IMR-90 (cell line): ENCODE data around the gene ZNF700. TPM values are rescaled to one million over a fixed set of nuclear protein-coding genes. Genes with fewer than 3 reads are reported as not detected.

Experiments
- ATAC-seq: fragments of 200-7000 bp; cut with Tn5 transposase; 2 replicates; pipeline ENCODE4 v1.9.1; 2020; ENCODE audit warnings: low read depth, mild to moderate bottlenecking, moderate library complexity
- BruUV-seq: library from RNA; stranded (reverse); fragments of 400-500 nt; replicated peaks from 2 replicates; lab custom pipeline; 2021; lab: Mats Ljungman, UMichigan
- CTCF ChIA-PET: fragments of 300-600 bp; formaldehyde crosslinking; extraction: SDS; loops from one replicate; lab custom pipeline; 2021; ENCODE audit warnings: antibody characterized with exemption; lab: Yijun Ruan, JAX
- POLR2A ChIA-PET: fragments of 300-600 bp; sonication (Branson Sonifier 250); formaldehyde crosslinking; loops from one replicate; lab custom pipeline; 2022; ENCODE audit warnings: antibody characterized with exemption; ENCODE audit not compliant: unreplicated experiment; lab: Charles Lee
- DNase-seq: peaks from one replicate; pipeline ENCODE4 v3.0.0; 2013
- H2AFZ ChIP-seq: replicated peaks from 2 replicates; pipeline ENCODE3; 2013; ENCODE audit warnings: low read length, mild to moderate bottlenecking; ENCODE audit not compliant: poor library complexity
- H2AK5ac ChIP-seq: 2 replicates; pipeline ENCODE4 v1.6.1; 2013; ENCODE audit warnings: low read depth, low read length, inconsistent platforms
- H2AK9ac ChIP-seq: replicated peaks from 2 replicates; pipeline ENCODE3; 2013; ENCODE audit warnings: mild to moderate bottlenecking, low read depth, low read length, moderate library complexity; ENCODE audit not compliant: poor library complexity
- H2BK120ac ChIP-seq: 2 replicates; pipeline ENCODE4 v1.6.1; 2013; ENCODE audit warnings: low read depth, low read length, inconsistent platforms
- H2BK15ac ChIP-seq: 3 replicates; pipeline ENCODE4 v1.6.1; 2013; ENCODE audit warnings: low read depth, low read length, inconsistent platforms
- H2BK20ac ChIP-seq: 2 replicates; pipeline ENCODE4 v1.6.1; 2013; ENCODE audit warnings: low read depth, mild to moderate bottlenecking, inconsistent platforms, low read length, moderate library complexity
- H2BK5ac ChIP-seq: 2 replicates; pipeline ENCODE4 v1.6.1; 2013; ENCODE audit warnings: mild to moderate bottlenecking, low read depth, low read length, inconsistent platforms; ENCODE audit not compliant: poor library complexity, severe bottlenecking
- H3K14ac ChIP-seq: replicated peaks from 2 replicates; pipeline ENCODE4 v1.6.1; 2013; ENCODE audit warnings: low read depth, low read length, inconsistent platforms
- H3K18ac ChIP-seq: 2 replicates; pipeline ENCODE4 v1.6.1; 2013; ENCODE audit warnings: low read depth, low read length, control low read depth
- H3K23ac ChIP-seq: 2 replicates; pipeline ENCODE4 v1.6.1; 2013; ENCODE audit warnings: low read depth, low read length, inconsistent platforms
- H3K27ac ChIP-seq: 2 replicates; pipeline ENCODE4 v1.5.1; 2013; ENCODE audit warnings: mild to moderate bottlenecking, control low read depth, low read length; ENCODE audit not compliant: insufficient read depth
- H3K27me3 ChIP-seq: 2 replicates; pipeline ENCODE4 v1.6.1; 2013; ENCODE audit warnings: low read length; ENCODE audit not compliant: control insufficient read depth, insufficient read depth
- H3K36me3 ChIP-seq: 2 replicates; pipeline ENCODE4 v1.6.1; 2013; ENCODE audit warnings: low read length, mixed read lengths; ENCODE audit not compliant: control insufficient read depth, insufficient read depth
- H3K4ac ChIP-seq: 2 replicates; pipeline ENCODE4 v1.6.1; 2013; ENCODE audit warnings: low read depth, low read length, inconsistent platforms
- H3K4me1 ChIP-seq: 2 replicates; pipeline ENCODE4 v1.6.1; 2013; ENCODE audit warnings: low read length, mixed read lengths; ENCODE audit not compliant: control insufficient read depth, insufficient read depth
- H3K4me2 ChIP-seq: 2 replicates; pipeline ENCODE4 v1.6.1; 2013; ENCODE audit warnings: low read depth, mild to moderate bottlenecking, control low read depth, low read length, moderate library complexity
- H3K4me3 ChIP-seq: 2 replicates; pipeline ENCODE4 v1.5.1; 2013; ENCODE audit warnings: low read depth, mild to moderate bottlenecking, control low read depth, low read length, moderate library complexity; ENCODE audit not compliant: insufficient read depth
- H3K56ac ChIP-seq: 2 replicates; pipeline ENCODE4 v1.6.1; 2013; ENCODE audit warnings: low read length, inconsistent platforms; ENCODE audit not compliant: insufficient read depth; ENCODE audit errors: extremely low read depth
- H3K79me1 ChIP-seq, 2 experiments: 2 replicates each; pipeline ENCODE4 v1.6.1; 2013; ENCODE audit warnings: low read length in 2 of 2, inconsistent platforms in 1 of 2, low read depth in 1 of 2
- H3K9ac ChIP-seq: 2 replicates; pipeline ENCODE4 v1.6.1; 2013; ENCODE audit warnings: low read depth, low read length, control low read depth
- H3K9me1 ChIP-seq: 2 replicates; pipeline ENCODE4 v1.6.1; 2013; ENCODE audit warnings: low read length, inconsistent platforms; ENCODE audit not compliant: insufficient read depth
- H3K9me3 ChIP-seq: 2 replicates; pipeline ENCODE4 v1.6.1; 2013; ENCODE audit warnings: low read length; ENCODE audit not compliant: control insufficient read depth, insufficient read depth
- H4K20me1 ChIP-seq: 2 replicates; pipeline ENCODE4 v1.6.1; 2013; ENCODE audit warnings: low read length, inconsistent platforms; ENCODE audit not compliant: insufficient read depth
- H4K5ac ChIP-seq: 2 replicates; pipeline ENCODE4 v1.6.1; 2013; ENCODE audit warnings: mild to moderate bottlenecking, low read depth, low read length, control low read depth
- H4K8ac ChIP-seq, 2 experiments: 2 replicates each; pipeline ENCODE4 v1.6.1; 2013; ENCODE audit warnings: low read depth in 2 of 2, low read length in 2 of 2, control low read depth in 1 of 2, inconsistent platforms in 1 of 2
- H4K91ac ChIP-seq: 2 replicates; pipeline ENCODE4 v1.6.1; 2013; ENCODE audit warnings: low read depth, low read length, inconsistent platforms; ENCODE audit not compliant: insufficient read depth
- FOS ChIP-seq: fragments of 150-350 bp; IDR thresholded peaks from 2 replicates; pipeline ENCODE4 v1.6.1; 2016; ENCODE audit warnings: low read depth, low read length
- MAFK ChIP-seq: IDR thresholded peaks from 2 replicates; pipeline ENCODE4 v1.6.1; 2012; ENCODE audit warnings: low read depth, low read length, improper control_type of control experiment
- MAZ ChIP-seq: IDR thresholded peaks from 2 replicates; pipeline ENCODE4 v1.6.1; 2012; ENCODE audit warnings: low read depth, mild to moderate bottlenecking, low read length, improper control_type of control experiment, moderate library complexity, borderline replicate concordance
- MXI1 ChIP-seq: IDR thresholded peaks from 2 replicates; pipeline ENCODE4 v1.6.1; 2012; ENCODE audit warnings: low read depth, mild to moderate bottlenecking, low read length, moderate library complexity, borderline replicate concordance
- NFE2L2 ChIP-seq: fragments of 150-350 bp; IDR thresholded peaks from 2 replicates; pipeline ENCODE4 v1.6.1; 2016; ENCODE audit warnings: low read depth, mild to moderate bottlenecking, low read length
- POLR2A ChIP-seq: IDR thresholded peaks from 2 replicates; pipeline ENCODE4 v1.6.1; 2012; ENCODE audit warnings: mild to moderate bottlenecking, low read depth, low read length
- RAD21 ChIP-seq: IDR thresholded peaks from 2 replicates; pipeline ENCODE4 v1.6.1; 2012; ENCODE audit warnings: low read length, improper control_type of control experiment
- RCOR1 ChIP-seq: IDR thresholded peaks from 2 replicates; pipeline ENCODE4 v1.6.1; 2012; ENCODE audit warnings: mild to moderate bottlenecking, low read length, improper control_type of control experiment; ENCODE audit not compliant: insufficient replicate concordance
- RFX5 ChIP-seq: IDR thresholded peaks from 2 replicates; pipeline ENCODE4 v1.8.0; 2012; ENCODE audit warnings: low read depth, mild to moderate bottlenecking, low read length, moderate library complexity
- SMC3 ChIP-seq: fragments of 150-350 bp; IDR thresholded peaks from 2 replicates; pipeline ENCODE4 v1.6.1; 2016; ENCODE audit warnings: low read depth, mild to moderate bottlenecking, antibody characterized with exemption, low read length, moderate library complexity
- USF2 ChIP-seq: fragments of 150-350 bp; IDR thresholded peaks from 2 replicates; pipeline ENCODE4 v1.6.1; 2017; ENCODE audit warnings: mild to moderate bottlenecking, antibody characterized with exemption, low read length, low read depth
- WGBS, 2 experiments: methylation state at CpG; one replicate each; pipeline versions ENCODE4 v1.1.5 to v1.1.7; 2013; ENCODE audit warnings: missing lambda C conversion rate in 2 of 2; ENCODE audit not compliant: insufficient read length in 1 of 2; ENCODE audit errors: extremely low coverage in 2 of 2; 5-methylcytosine and 5-hydroxymethylcytosine counted together
- dilution Hi-C: fragments of 300-500 bp; cut with HindIII; formaldehyde crosslinking; loops from one replicate; pipeline ENCODE4 v1.14.3; 2018; ENCODE audit warnings: low sequenced_read_pairs; ENCODE audit not compliant: unreplicated experiment
- in situ Hi-C: fragments of 300-500 bp; cut with MboI; formaldehyde crosslinking; loops from 3 replicates; pipeline ENCODE4 v1.14.3; 2019; ENCODE audit warnings: low sequenced_read_pairs, inconsistent platforms, mixed read lengths
- intact Hi-C: fragments of 100-400 bp; cut with micrococcal nuclease; formaldehyde crosslinking; loops from 2 replicates; pipeline ENCODE4 v1.10.0; 2022
- polyA plus RNA-seq, 3 experiments: library from polyadenylated mRNA; depleted of rRNA; stranded (reverse); fragments of >200 nt; gene quantifications; 2 replicates each; pipeline ENCODE4 v1.2.3, GENCODE V29; 2012; ENCODE audit warnings: low replicate concordance in 1 of 3
- total RNA-seq: library from RNA; depleted of rRNA; stranded (reverse); fragments of >200 nt; gene quantifications from 2 replicates; pipeline ENCODE4 v1.2.3, GENCODE V29; 2012
- TF ChIP-seq, protein P1 (sequence below): conservative IDR thresholded peaks from 2 replicates; pipeline ENCODE4 v1.5.1; 2012; ENCODE audit warnings: mild to moderate bottlenecking, low read depth, low read length, improper control_type of control experiment
- TF ChIP-seq, protein P2 (sequence below): fragments of 150-350 bp; IDR thresholded peaks from 2 replicates; pipeline ENCODE4 v1.6.1; 2016; ENCODE audit warnings: low read depth, mild to moderate bottlenecking, low read length, moderate library complexity, borderline replicate concordance

The ZNF700 gene
- total and polyA plus RNA-seq, 2 of the 4 experiments (the other 2 are of a cell fraction) = 5.3 to 10.2 TPM

DNA sequence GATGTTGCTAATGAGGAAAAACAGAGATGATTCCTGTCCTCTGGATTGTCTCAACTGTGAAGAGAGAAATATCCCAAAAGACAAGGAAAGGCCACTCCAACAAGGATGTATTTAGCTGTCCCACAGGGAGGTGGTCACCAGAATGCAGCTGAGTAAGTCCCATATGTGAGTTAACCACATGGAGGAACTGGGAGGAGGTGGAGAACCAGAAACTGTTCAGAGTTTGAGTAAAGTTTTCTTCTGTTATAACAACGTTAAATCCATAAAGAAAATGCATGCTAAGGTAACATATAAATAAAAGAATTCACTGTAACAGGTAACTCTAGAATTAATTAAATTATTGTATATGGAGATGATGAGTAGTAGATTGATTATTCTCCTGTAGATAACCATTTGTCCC, 45.3 kb downstream of the ZNF700 start:
- dilution Hi-C loops = no loop called here

More for the DNA sequence above, 45.3 kb downstream of the ZNF700 start:
- Histone ChIP-seq H3K56ac (no peak overlapping the region), H4K91ac (no peak overlapping the region), H2AFZ (no peak overlapping the region), H3K9me3 (peaks cover 2% of the 10 kb centered on the region; the same call in 1 of the 2 replicates), H4K5ac (no peak overlapping the region), H3K4me2 (no peak overlapping the region), H2BK15ac (no peak overlapping the region), H3K4me1 (no peaks in the 10 kb centered on the region), H3K79me1 (no peaks in the 10 kb centered on the region), H4K8ac (no peak overlapping the region), H3K18ac (no peak overlapping the region), H3K36me3 (no peaks in the 10 kb centered on the region), H3K27ac (no peak overlapping the region), H3K9me1 (no peaks in the 10 kb centered on the region), H3K23ac (no peak overlapping the region), H2AK9ac (no peak overlapping the region), H3K4me3 (no peak overlapping the region), H3K9ac (no peak overlapping the region), H3K14ac (no peak overlapping the region), H2AK5ac (no peak overlapping the region), H3K4ac (no peak overlapping the region), H2BK20ac (no peak overlapping the region), H4K20me1 (no peaks in the 10 kb centered on the region), H2BK5ac (no peak overlapping the region), H3K27me3 (no peaks in the 10 kb centered on the region), H2BK120ac (no peak overlapping the region)
- no CpG with 5 or more reads among the region's 1 CpG for WGBS, 2 experiments
- ATAC-seq = no peak
- intact Hi-C loops (no loop called here), in situ Hi-C loops (no loop called here)
- ChIA-PET CTCF (no interaction called here), POLR2A (no interaction called here)
- no peak for DNase-seq
- BruUV-seq = no TSS peak
- TF ChIP-seq, protein P1, sequence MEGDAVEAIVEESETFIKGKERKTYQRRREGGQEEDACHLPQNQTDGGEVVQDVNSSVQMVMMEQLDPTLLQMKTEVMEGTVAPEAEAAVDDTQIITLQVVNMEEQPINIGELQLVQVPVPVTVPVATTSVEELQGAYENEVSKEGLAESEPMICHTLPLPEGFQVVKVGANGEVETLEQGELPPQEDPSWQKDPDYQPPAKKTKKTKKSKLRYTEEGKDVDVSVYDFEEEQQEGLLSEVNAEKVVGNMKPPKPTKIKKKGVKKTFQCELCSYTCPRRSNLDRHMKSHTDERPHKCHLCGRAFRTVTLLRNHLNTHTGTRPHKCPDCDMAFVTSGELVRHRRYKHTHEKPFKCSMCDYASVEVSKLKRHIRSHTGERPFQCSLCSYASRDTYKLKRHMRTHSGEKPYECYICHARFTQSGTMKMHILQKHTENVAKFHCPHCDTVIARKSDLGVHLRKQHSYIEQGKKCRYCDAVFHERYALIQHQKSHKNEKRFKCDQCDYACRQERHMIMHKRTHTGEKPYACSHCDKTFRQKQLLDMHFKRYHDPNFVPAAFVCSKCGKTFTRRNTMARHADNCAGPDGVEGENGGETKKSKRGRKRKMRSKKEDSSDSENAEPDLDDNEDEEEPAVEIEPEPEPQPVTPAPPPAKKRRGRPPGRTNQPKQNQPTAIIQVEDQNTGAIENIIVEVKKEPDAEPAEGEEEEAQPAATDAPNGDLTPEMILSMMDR = no peak
- no peak for TF ChIP-seq RCOR1
- TF ChIP-seq USF2 = no peak
- no peak for TF ChIP-seq RFX5
- no peak for TF ChIP-seq FOS
- TF ChIP-seq MAZ = no peak
- TF ChIP-seq SMC3 = no peak
- TF ChIP-seq, protein P2, sequence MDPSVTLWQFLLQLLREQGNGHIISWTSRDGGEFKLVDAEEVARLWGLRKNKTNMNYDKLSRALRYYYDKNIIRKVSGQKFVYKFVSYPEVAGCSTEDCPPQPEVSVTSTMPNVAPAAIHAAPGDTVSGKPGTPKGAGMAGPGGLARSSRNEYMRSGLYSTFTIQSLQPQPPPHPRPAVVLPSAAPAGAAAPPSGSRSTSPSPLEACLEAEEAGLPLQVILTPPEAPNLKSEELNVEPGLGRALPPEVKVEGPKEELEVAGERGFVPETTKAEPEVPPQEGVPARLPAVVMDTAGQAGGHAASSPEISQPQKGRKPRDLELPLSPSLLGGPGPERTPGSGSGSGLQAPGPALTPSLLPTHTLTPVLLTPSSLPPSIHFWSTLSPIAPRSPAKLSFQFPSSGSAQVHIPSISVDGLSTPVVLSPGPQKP = no peak
- TF ChIP-seq NFE2L2 = no peak
- TF ChIP-seq MXI1 = no peak
- no peak for TF ChIP-seq MAFK
- no peak for TF ChIP-seq RAD21
- no peak for TF ChIP-seq POLR2A
